NB4 (cell line): ENCODE data around the gene NME1.

Experiments
- MYC ChIP-seq: IDR thresholded peaks from 2 replicates; pipeline ENCODE4 v1.6.1; 2011; ENCODE audit warnings: low read depth, low read length
- POLR2A ChIP-seq: IDR thresholded peaks from 2 replicates; pipeline ENCODE4 v1.6.1; 2011; ENCODE audit warnings: mild to moderate bottlenecking; ENCODE audit not compliant: insufficient read length; ENCODE audit errors: extremely low read depth
- TF ChIP-seq, protein P1 (sequence below): IDR thresholded peaks from one replicate; pipeline ENCODE4 v1.5.1; 2012; ENCODE audit warnings: low read depth, low read length
- TF ChIP-seq, protein P2 (sequence below): IDR thresholded peaks from 2 replicates; pipeline ENCODE4 v1.6.1; 2011; ENCODE audit warnings: low read depth, low read length

DNA sequence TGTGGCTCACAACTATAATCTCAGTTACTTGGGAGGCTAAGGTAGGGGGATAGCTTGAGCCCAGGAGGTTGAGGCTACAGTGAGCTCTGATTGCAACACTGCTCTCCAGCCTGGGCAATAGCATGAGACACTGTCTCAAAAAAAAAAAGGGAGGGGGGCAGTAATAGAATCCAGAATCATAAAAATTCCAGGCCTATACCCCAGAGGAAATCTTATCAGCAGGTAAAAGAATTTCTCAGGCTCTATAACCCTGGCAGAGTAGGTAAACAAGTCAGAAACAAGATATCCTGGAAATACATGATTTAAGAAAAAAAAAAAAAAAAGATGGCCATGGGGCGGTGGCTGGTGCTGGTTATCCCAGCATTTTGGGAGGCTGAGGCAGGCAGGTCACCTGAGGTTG, 45.6 kb upstream of the NME1 start:
- TF ChIP-seq, protein P1, sequence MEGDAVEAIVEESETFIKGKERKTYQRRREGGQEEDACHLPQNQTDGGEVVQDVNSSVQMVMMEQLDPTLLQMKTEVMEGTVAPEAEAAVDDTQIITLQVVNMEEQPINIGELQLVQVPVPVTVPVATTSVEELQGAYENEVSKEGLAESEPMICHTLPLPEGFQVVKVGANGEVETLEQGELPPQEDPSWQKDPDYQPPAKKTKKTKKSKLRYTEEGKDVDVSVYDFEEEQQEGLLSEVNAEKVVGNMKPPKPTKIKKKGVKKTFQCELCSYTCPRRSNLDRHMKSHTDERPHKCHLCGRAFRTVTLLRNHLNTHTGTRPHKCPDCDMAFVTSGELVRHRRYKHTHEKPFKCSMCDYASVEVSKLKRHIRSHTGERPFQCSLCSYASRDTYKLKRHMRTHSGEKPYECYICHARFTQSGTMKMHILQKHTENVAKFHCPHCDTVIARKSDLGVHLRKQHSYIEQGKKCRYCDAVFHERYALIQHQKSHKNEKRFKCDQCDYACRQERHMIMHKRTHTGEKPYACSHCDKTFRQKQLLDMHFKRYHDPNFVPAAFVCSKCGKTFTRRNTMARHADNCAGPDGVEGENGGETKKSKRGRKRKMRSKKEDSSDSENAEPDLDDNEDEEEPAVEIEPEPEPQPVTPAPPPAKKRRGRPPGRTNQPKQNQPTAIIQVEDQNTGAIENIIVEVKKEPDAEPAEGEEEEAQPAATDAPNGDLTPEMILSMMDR, result no peak
- TF ChIP-seq POLR2A (no peak), MYC (no peak)
- TF ChIP-seq, protein P2, sequence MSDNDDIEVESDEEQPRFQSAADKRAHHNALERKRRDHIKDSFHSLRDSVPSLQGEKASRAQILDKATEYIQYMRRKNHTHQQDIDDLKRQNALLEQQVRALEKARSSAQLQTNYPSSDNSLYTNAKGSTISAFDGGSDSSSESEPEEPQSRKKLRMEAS, result no peak
